H9 (cell line): ENCODE measurements around the gene NEK6. TPM values are rescaled to one million over a fixed set of nuclear protein-coding genes. Genes with fewer than 3 reads are reported as not detected.

Experiments used
- DNase-seq: peaks from one replicate; pipeline ENCODE4 v3.0.0-alpha.2; 2017
- H2AFZ ChIP-seq: one replicate; pipeline ENCODE4 v1.6.1; 2013; ENCODE audit warnings: mild to moderate bottlenecking, low read length, control low read depth, moderate library complexity
- H2AK5ac ChIP-seq: 2 replicates; pipeline ENCODE4 v1.6.1; 2013; ENCODE audit warnings: low read length, control low read depth, mixed read lengths; ENCODE audit not compliant: insufficient read length
- H2BK120ac ChIP-seq: one replicate; pipeline ENCODE4 v1.6.1; 2013; ENCODE audit warnings: low read depth, mild to moderate bottlenecking, low read length, control low read depth, inconsistent platforms; ENCODE audit not compliant: poor library complexity, severe bottlenecking
- H2BK12ac ChIP-seq: 2 replicates; pipeline ENCODE4 v1.6.1; 2013; ENCODE audit warnings: low read length, control low read depth, mixed read lengths, low read depth; ENCODE audit not compliant: insufficient read length
- H2BK15ac ChIP-seq: 2 replicates; pipeline ENCODE4 v1.6.1; 2013; ENCODE audit warnings: low read depth, low read length, control low read depth
- H2BK20ac ChIP-seq: one replicate; pipeline ENCODE4 v1.6.1; 2013; ENCODE audit warnings: low read depth, mild to moderate bottlenecking, low read length, control low read depth, inconsistent platforms; ENCODE audit not compliant: poor library complexity, severe bottlenecking
- H2BK5ac ChIP-seq: 2 replicates; pipeline ENCODE4 v1.6.1; 2013; ENCODE audit warnings: low read length, control low read depth, mixed read lengths; ENCODE audit not compliant: insufficient read length
- H3K14ac ChIP-seq: 2 replicates; pipeline ENCODE4 v1.6.1; 2013; ENCODE audit warnings: low read length, control low read depth; ENCODE audit not compliant: insufficient read depth
- H3K18ac ChIP-seq: 2 replicates; pipeline ENCODE4 v1.6.1; 2013; ENCODE audit warnings: low read depth, mild to moderate bottlenecking, mixed read lengths, low read length, control low read depth; ENCODE audit not compliant: insufficient read length
- H3K23ac ChIP-seq: 2 replicates; pipeline ENCODE4 v1.6.1; 2013; ENCODE audit warnings: low read length, control low read depth, mixed read lengths, low read depth; ENCODE audit not compliant: insufficient read length
- H3K23me2 ChIP-seq: 2 replicates; pipeline ENCODE4 v1.6.1; 2013; ENCODE audit warnings: low read depth, mild to moderate bottlenecking, mixed read lengths, low read length, control low read depth; ENCODE audit not compliant: insufficient read length, poor library complexity, severe bottlenecking
- H3K27ac ChIP-seq: 2 replicates; pipeline ENCODE4 v1.5.1; 2013; ENCODE audit warnings: low read length, control low read depth, mixed read lengths, low read depth; ENCODE audit not compliant: insufficient read length
- H3K27me3 ChIP-seq: 2 replicates; pipeline ENCODE4 v1.6.1; 2013; ENCODE audit warnings: low read length, control low read depth, inconsistent platforms; ENCODE audit not compliant: insufficient read depth
- H3K4ac ChIP-seq: 2 replicates; pipeline ENCODE4 v1.6.1; 2013; ENCODE audit warnings: low read depth, mild to moderate bottlenecking, control low read depth, inconsistent platforms, low read length, moderate library complexity
- H3K4me1 ChIP-seq: 2 replicates; pipeline ENCODE4 v1.6.1; 2013; ENCODE audit warnings: low read length, control low read depth, inconsistent platforms; ENCODE audit not compliant: insufficient read depth
- H3K4me2 ChIP-seq: 2 replicates; pipeline ENCODE4 v1.6.1; 2013; ENCODE audit warnings: low read length, control low read depth, mixed read lengths; ENCODE audit not compliant: insufficient read length, insufficient read depth
- H3K56ac ChIP-seq: 2 replicates; pipeline ENCODE4 v1.6.1; 2013; ENCODE audit warnings: low read depth, mild to moderate bottlenecking, mixed read lengths, low read length, control low read depth; ENCODE audit not compliant: insufficient read length
- H3K79me1 ChIP-seq: 2 replicates; pipeline ENCODE4 v1.6.1; 2013; ENCODE audit warnings: low read depth, mild to moderate bottlenecking, moderate library complexity, low read length, control low read depth, inconsistent platforms; ENCODE audit not compliant: insufficient read depth, poor library complexity, severe bottlenecking
- H3K79me2 ChIP-seq: 2 replicates; pipeline ENCODE4 v1.6.1; 2013; ENCODE audit warnings: low read length, control low read depth, inconsistent platforms; ENCODE audit not compliant: insufficient read depth
- H3K9ac ChIP-seq: 2 replicates; pipeline ENCODE4 v1.6.1; 2013; ENCODE audit warnings: low read length, control low read depth, mixed read lengths; ENCODE audit not compliant: insufficient read length; ENCODE audit errors: extremely low read depth
- H3K9me3 ChIP-seq: one replicate; pipeline ENCODE4 v1.6.1; 2013; ENCODE audit warnings: low read depth, low read length, inconsistent platforms; ENCODE audit not compliant: control insufficient read depth
- H3T11ph ChIP-seq: one replicate; pipeline ENCODE4 v1.6.1; 2013; ENCODE audit warnings: mild to moderate bottlenecking, low read length, control low read depth, inconsistent platforms
- H4K20me1 ChIP-seq: one replicate; pipeline ENCODE4 v1.6.1; 2013; ENCODE audit not compliant: control insufficient read depth, insufficient read length, insufficient read depth
- H4K5ac ChIP-seq: 2 replicates; pipeline ENCODE4 v1.6.1; 2013; ENCODE audit warnings: low read depth, mild to moderate bottlenecking, mixed read lengths, low read length, control low read depth; ENCODE audit not compliant: insufficient read length
- H4K8ac ChIP-seq: replicated peaks from 2 replicates; pipeline ENCODE4 v1.6.1; 2013; ENCODE audit warnings: low read length, control low read depth, mixed read lengths, low read depth; ENCODE audit not compliant: insufficient read length
- H4K91ac ChIP-seq: 2 replicates; pipeline ENCODE4 v1.6.1; 2013; ENCODE audit warnings: low read depth, mild to moderate bottlenecking, moderate library complexity, mixed read lengths, low read length, control low read depth; ENCODE audit not compliant: insufficient read length
- H3K27ac Mint-ChIP-seq, 3 experiments: 2 replicates in 2 of 3; 3 replicates in 1 of 3; pipeline ENCODE4 v1.8.0; 2020 to 2021; ENCODE audit warnings: mixed read lengths in 3 of 3, mild to moderate bottlenecking in 1 of 3, moderate library complexity in 1 of 3
- H3K27me3 Mint-ChIP-seq: 2 replicates; pipeline ENCODE4 v1.8.0; 2021; ENCODE audit warnings: low read depth, mild to moderate bottlenecking, moderate library complexity, mixed read lengths
- H3K36me3 Mint-ChIP-seq, 3 experiments: 2 replicates in 2 of 3; 3 replicates in 1 of 3; pipeline ENCODE4 v1.8.0; 2020 to 2021; ENCODE audit warnings: low read depth in 3 of 3, mixed read lengths in 3 of 3; ENCODE audit not compliant: insufficient read depth in 1 of 3
- H3K4me1 Mint-ChIP-seq, 2 experiments: 2 replicates each; pipeline ENCODE4 v1.8.0; 2020; ENCODE audit warnings: mixed read lengths in 2 of 2
- H3K4me3 Mint-ChIP-seq, 2 experiments: 2 replicates in 1 of 2; 3 replicates in 1 of 2; pipeline ENCODE4 v1.8.0; 2020 to 2021; ENCODE audit warnings: mild to moderate bottlenecking in 2 of 2, mixed read lengths in 2 of 2, moderate library complexity in 1 of 2
- H3K9me3 Mint-ChIP-seq, 2 experiments: 2 replicates in 1 of 2; 3 replicates in 1 of 2; pipeline ENCODE4 v1.8.0; 2020; ENCODE audit warnings: mild to moderate bottlenecking in 2 of 2, mixed read lengths in 2 of 2, moderate library complexity in 1 of 2
- CTCF ChIP-seq: fragments of 200-600 bp; sonication (generic); conservative IDR thresholded peaks from 3 replicates; pipeline ENCODE4 v1.8.0; 2021; ENCODE audit warnings: antibody characterized with exemption, mild to moderate bottlenecking
- WGBS: extraction: QIAGEN DNeasy Blood & Tissue Kit; methylation state at CpG from one replicate; pipeline ENCODE4 v1.1.7; 2013; ENCODE audit warnings: missing lambda C conversion rate, low lambda C conversion rate, mixed read lengths; ENCODE audit not compliant: insufficient read length; ENCODE audit errors: extremely low coverage; 5-methylcytosine and 5-hydroxymethylcytosine counted together
- total RNA-seq: library from RNA; stranded (reverse); gene quantifications from 2 replicates; pipeline ENCODE4 v1.2.1, GENCODE V29; 2021

The NEK6 gene
- total RNA-seq, 1 experiment from 2014 or later, result 14.3 TPM

- Histone ChIP-seq H3K18ac (no peak overlapping the region), H3T11ph (no peak overlapping the region), H4K20me1 (no peaks in the 10 kb centered on the region), H4K5ac (no peak overlapping the region), H3K56ac (no peak overlapping the region), H3K23ac (no peak overlapping the region), H2AK5ac (no peak overlapping the region), H4K8ac (no peak overlapping the region), H2BK120ac (no peak overlapping the region), H3K27ac (no peak overlapping the region), H3K4me2 (no peak overlapping the region), H3K23me2 (no peaks in the 10 kb centered on the region), H3K4me1 (0 out of 2 replicates have a peak, but pooled peaks cover under 1% of the 10 kb centered on the region), H2BK5ac (no peak overlapping the region), H2BK12ac (no peak overlapping the region), H2BK20ac (no peak overlapping the region), H4K91ac (no peak overlapping the region), H3K27me3 (no peaks in the 10 kb centered on the region), H3K9ac (no peak overlapping the region), H3K9me3 (no peaks in the 10 kb centered on the region), H2AFZ (no peak overlapping the region), H3K79me2 (no peaks in the 10 kb centered on the region; the same call in 1 of the 2 replicates), H2BK15ac (no peak overlapping the region; the same call in 1 of the 2 replicates), H3K4ac (no peak overlapping the region), H3K14ac (no peak overlapping the region), H3K79me1 (no peaks in the 10 kb centered on the region)
- Mint-ChIP-seq H3K4me1 (peaks cover 17 to 33% of the 10 kb centered on the region in 2 experiments), H3K27ac (no peak overlapping the region), H3K9me3 (no peaks in the 10 kb centered on the region), H3K36me3 (no peaks in the 10 kb centered on the region), H3K27me3 (no peaks in the 10 kb centered on the region; the same call in 1 of the 2 replicates), H3K4me3 (no peak overlapping the region)
- no peak for DNase-seq
- WGBS, result no CpG with 5 or more reads among the region's 3 CpGs
- no peak for TF ChIP-seq CTCF
Measured at GRCh38 chr9:124268248-124268647, 10.5 kb downstream of the NEK6 start.
